Effector memory CD4-positive, alpha-beta T cell (primary cell): ENCODE measurements around the gene RALBP1.
"Not testable (repeated sequence)": the region's sequence is repeated elsewhere in the genome, so short reads cannot be mapped to it uniquely, and the experiment has no call there.

Experiments used
- DNase-seq, 3 donors: peaks; one replicate each; pipeline ENCODE4 v3.0.0-alpha.2; 2020
- H3K27ac ChIP-seq: 2 replicates; pipeline ENCODE4 v1.7.0; 2013; ENCODE audit warnings: mild to moderate bottlenecking, low read length, moderate library complexity; ENCODE audit not compliant: insufficient read depth, poor library complexity, severe bottlenecking
- H3K27me3 ChIP-seq: replicated peaks from 2 replicates; pipeline ENCODE4 v1.7.0; 2013; ENCODE audit warnings: mild to moderate bottlenecking, low read length; ENCODE audit not compliant: insufficient read depth, control insufficient read depth, poor library complexity, severe bottlenecking
- H3K36me3 ChIP-seq: 2 replicates; pipeline ENCODE4 v1.7.0; 2013; ENCODE audit warnings: mild to moderate bottlenecking, low read length, moderate library complexity; ENCODE audit not compliant: control insufficient read depth, insufficient read depth
- H3K4me1 ChIP-seq: 2 replicates; pipeline ENCODE4 v1.7.0; 2013; ENCODE audit warnings: low read length, mild to moderate bottlenecking; ENCODE audit not compliant: control insufficient read depth, insufficient read depth, poor library complexity, severe bottlenecking
- H3K4me3 ChIP-seq: 2 replicates; pipeline ENCODE4 v1.7.0; 2013; ENCODE audit warnings: low read length, low read depth, mild to moderate bottlenecking; ENCODE audit not compliant: insufficient read depth, poor library complexity, severe bottlenecking
- H3K9me3 ChIP-seq: 2 replicates; pipeline ENCODE4 v1.7.0; 2013; ENCODE audit warnings: mild to moderate bottlenecking, low read length, moderate library complexity; ENCODE audit not compliant: control insufficient read depth
- total RNA-seq, 3 donors: gene quantifications; one replicate each; lab custom pipeline; 2026; lab: John Stamatoyannopoulos, UW

The RALBP1 gene
- total RNA-seq = 50.8 to 62.1 (median 57.1) reads per million in 3 donors

GRCh38 chr18:9474983-9475642 is at the start of gene RALBP1:
Gene RALBP1, plus strand, starts transcription at chr18:9475513. Its CDS starts 37,533 bp downstream, at chr18:9513046.
- peak within 1 kb of the TSS; percentile 72 for H3K27ac ChIP-seq
- no peaks in the 10 kb centered on the region for H3K27me3 ChIP-seq

GRCh38 chr18:9426753-9427152 is 48.6 kb upstream of the RALBP1 start:
- H3K4me1 ChIP-seq = no peaks in the 10 kb centered on the region
- H3K4me3 ChIP-seq = no peak overlapping the region

More at GRCh38 chr18:9474983-9475642, at the start of gene RALBP1:
- H3K4me3 ChIP-seq = peak within 1 kb of the TSS; percentile 87
- no peaks in the 10 kb centered on the region for H3K36me3 ChIP-seq
- no peaks in the 10 kb centered on the region for H3K9me3 ChIP-seq
- peaks cover 4% of the 10 kb centered on the region for H3K4me1 ChIP-seq
- peak; percentile 94 to 98 (median 97) for DNase-seq

GRCh38 chr18:9428301-9428706 is 47.0 kb upstream of the RALBP1 start:
- no peaks in the 10 kb centered on the region for H3K4me1 ChIP-seq
- no peak overlapping the region for H3K27ac ChIP-seq
- no peak for DNase-seq
- no peaks in the 10 kb centered on the region for H3K36me3 ChIP-seq
- H3K27me3 ChIP-seq = no peaks in the 10 kb centered on the region
- no peak overlapping the region for H3K4me3 ChIP-seq
- no peaks in the 10 kb centered on the region for H3K9me3 ChIP-seq

More at GRCh38 chr18:9426753-9427152, 48.6 kb upstream of the RALBP1 start:
- Histone ChIP-seq H3K27ac (no peak overlapping the region), H3K36me3 (no peaks in the 10 kb centered on the region), H3K27me3 (no peaks in the 10 kb centered on the region), H3K9me3 (no peaks in the 10 kb centered on the region)
- DNase-seq = no peak

- H3K36me3 ChIP-seq = no peaks in the 10 kb centered on the region
- no peaks in the 10 kb centered on the region for H3K9me3 ChIP-seq
- no peak overlapping the region for H3K4me3 ChIP-seq
- H3K4me1 ChIP-seq = no peaks in the 10 kb centered on the region
- no peak for DNase-seq
- no peak overlapping the region for H3K27ac ChIP-seq
- no peaks in the 10 kb centered on the region for H3K27me3 ChIP-seq
These were observed 46.3 kb upstream of the RALBP1 start for GRCh38 chr18:9428862-9429661.

- H3K9me3 ChIP-seq = no peaks in the 10 kb centered on the region
- no peaks in the 10 kb centered on the region for H3K27me3 ChIP-seq
- H3K27ac ChIP-seq = no peak overlapping the region
- no peak overlapping the region for H3K4me3 ChIP-seq
- no peaks in the 10 kb centered on the region for H3K36me3 ChIP-seq
- no peaks in the 10 kb centered on the region for H3K4me1 ChIP-seq
- DNase-seq = no peak
These were observed 45.7 kb upstream of the RALBP1 start for GRCh38 chr18:9429662-9429993.

GRCh38 chr18:9430315-9430714 is 45.0 kb upstream of the RALBP1 start:
- H3K4me3 ChIP-seq, H3K36me3 ChIP-seq, H3K4me1 ChIP-seq, H3K27ac ChIP-seq, H3K9me3 ChIP-seq, H3K27me3 ChIP-seq, DNase-seq: not testable (repeated sequence)

- Histone ChIP-seq H3K9me3 (no peaks in the 10 kb centered on the region), H3K4me3 (no peak overlapping the region), H3K27ac (no peak overlapping the region), H3K4me1 (no peaks in the 10 kb centered on the region), H3K36me3 (no peaks in the 10 kb centered on the region), H3K27me3 (no peaks in the 10 kb centered on the region)
- no peak for DNase-seq
These were observed 44.0 kb upstream of the RALBP1 start for GRCh38 chr18:9431296-9431695.

GRCh38 chr18:9433122-9433521 is 42.2 kb upstream of the RALBP1 start:
- not testable (repeated sequence) for H3K4me1 ChIP-seq, H3K27me3 ChIP-seq, H3K9me3 ChIP-seq, H3K36me3 ChIP-seq, H3K27ac ChIP-seq, H3K4me3 ChIP-seq, DNase-seq

GRCh38 chr18:9433671-9434121 is 41.6 kb upstream of the RALBP1 start:
- no peak for DNase-seq
- Histone ChIP-seq H3K27ac (no peak overlapping the region), H3K4me3 (no peak overlapping the region), H3K27me3 (no peaks in the 10 kb centered on the region), H3K4me1 (no peaks in the 10 kb centered on the region), H3K9me3 (no peaks in the 10 kb centered on the region), H3K36me3 (no peaks in the 10 kb centered on the region)

- H3K4me1 ChIP-seq = no peaks in the 10 kb centered on the region
These were observed 41.1 kb upstream of the RALBP1 start for GRCh38 chr18:9434122-9434701.

More at GRCh38 chr18:9434122-9434701, 41.1 kb upstream of the RALBP1 start:
- no peaks in the 10 kb centered on the region for H3K9me3 ChIP-seq
- H3K27ac ChIP-seq = no peak overlapping the region
- H3K4me3 ChIP-seq = no peak overlapping the region
- no peak for DNase-seq
- H3K36me3 ChIP-seq = no peaks in the 10 kb centered on the region
- H3K27me3 ChIP-seq = no peaks in the 10 kb centered on the region
